Osteoblast (primary cell): ENCODE measurements around the gene PJA1. TPM values are rescaled to one million over a fixed set of nuclear protein-coding genes. Genes with fewer than 3 reads are reported as not detected.

Source experiments
- DNase-seq: peaks from one replicate; pipeline ENCODE4 v3.0.0; 2011; ENCODE audit warnings: low spot score, mixed read lengths; ENCODE audit not compliant: insufficient read length; ENCODE audit errors: missing footprints
- H2AFZ ChIP-seq: 2 replicates; pipeline ENCODE4 v1.6.0; 2011; ENCODE audit warnings: mild to moderate bottlenecking, low read length
- H3K27ac ChIP-seq: 2 replicates; pipeline ENCODE4 v1.5.1; 2011; ENCODE audit warnings: mild to moderate bottlenecking, low read depth, low read length, moderate library complexity
- H3K27me3 ChIP-seq: 2 replicates; pipeline ENCODE4 v1.6.0; 2012; ENCODE audit warnings: mild to moderate bottlenecking, control low read depth, inconsistent platforms, low read length, moderate library complexity; ENCODE audit not compliant: insufficient read depth
- H3K36me3 ChIP-seq: 2 replicates; pipeline ENCODE4 v1.5.1; 2011; ENCODE audit warnings: mild to moderate bottlenecking, low read length, control low read depth, moderate library complexity; ENCODE audit not compliant: insufficient read depth
- H3K4me1 ChIP-seq: 2 replicates; pipeline ENCODE4 v1.5.1; 2011; ENCODE audit warnings: mild to moderate bottlenecking, low read length, control low read depth, moderate library complexity; ENCODE audit not compliant: insufficient read depth
- H3K4me2 ChIP-seq: 2 replicates; pipeline ENCODE4 v1.6.0; 2011; ENCODE audit warnings: mild to moderate bottlenecking, low read length; ENCODE audit not compliant: insufficient read depth
- H3K4me3 ChIP-seq: fragments of 200-600 bp; sonication (generic); 3 replicates; pipeline ENCODE4 v1.5.1; 2012; ENCODE audit warnings: mild to moderate bottlenecking, low read length, inconsistent platforms; ENCODE audit not compliant: insufficient read depth
- H3K79me2 ChIP-seq: 2 replicates; pipeline ENCODE4 v1.6.0; 2012; ENCODE audit warnings: mild to moderate bottlenecking, low read length, control low read depth, inconsistent platforms; ENCODE audit not compliant: insufficient read depth
- H3K9me3 ChIP-seq: 2 replicates; pipeline ENCODE4 v1.5.1; 2011; ENCODE audit warnings: low read depth, low read length, control low read depth
- H4K20me1 ChIP-seq: 2 replicates; pipeline ENCODE4 v1.6.0; 2012; ENCODE audit warnings: mild to moderate bottlenecking, low read length, control low read depth; ENCODE audit not compliant: insufficient read depth
- CTCF ChIP-seq: IDR thresholded peaks from 2 replicates; pipeline ENCODE4 v1.5.1; 2011; ENCODE audit warnings: mild to moderate bottlenecking, low read depth, low read length, moderate library complexity; ENCODE audit errors: extremely low read depth
- total RNA-seq: library from RNA; depleted of rRNA; stranded (reverse); fragments of >200 nt; gene quantifications from 2 replicates; pipeline ENCODE4 v1.2.3, GENCODE V29; 2012

The PJA1 gene
- total RNA-seq, 1 donor: 21.0 TPM

DNA sequence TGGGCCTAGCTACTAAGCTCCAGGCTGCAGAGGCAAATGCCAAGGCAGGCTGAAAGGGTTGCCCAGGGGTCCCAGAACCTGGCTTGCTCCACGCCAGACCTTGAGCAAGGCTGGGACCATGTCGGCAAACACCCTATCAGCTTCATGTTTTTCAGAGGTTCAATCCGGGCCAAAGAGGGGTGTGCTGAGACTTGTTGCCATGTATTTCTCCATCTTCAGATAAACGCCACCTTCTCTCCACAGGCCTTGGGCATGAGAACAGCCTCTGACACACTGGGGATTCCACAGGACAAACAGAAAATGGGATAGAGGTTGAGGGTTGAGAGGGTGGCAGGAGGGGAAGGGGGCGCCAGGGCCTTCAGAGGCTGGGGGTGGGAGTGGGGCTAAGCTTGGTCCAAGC lies 8.6 kb downstream of the PJA1 start:
- peaks cover 19% of the 10 kb centered on the region for H4K20me1 ChIP-seq
- TF ChIP-seq CTCF: no peak
- H3K27ac ChIP-seq: no peak overlapping the region
- no peaks in the 10 kb centered on the region for H3K9me3 ChIP-seq
- no peak overlapping the region for H3K4me2 ChIP-seq
- H3K27me3 ChIP-seq: peaks cover 23% of the 10 kb centered on the region
- H3K79me2 ChIP-seq: no peaks in the 10 kb centered on the region
- DNase-seq: peak; percentile 17
- H2AFZ ChIP-seq: no peak overlapping the region
- H3K4me1 ChIP-seq: no peaks in the 10 kb centered on the region
- no peak overlapping the region for H3K4me3 ChIP-seq
- H3K36me3 ChIP-seq: peaks cover 3% of the 10 kb centered on the region

- no peaks in the 10 kb centered on the region for H3K36me3 ChIP-seq
- TF ChIP-seq CTCF: no peak
These were observed 9.3 kb downstream of the PJA1 start for GRCh38 chrX:69155786-69156520.

GRCh38 chrX:69154051-69154450 lies 11.2 kb downstream of the PJA1 start:
- Histone ChIP-seq H3K27me3 (peaks cover 23% of the 10 kb centered on the region), H2AFZ (no peak overlapping the region), H3K9me3 (no peaks in the 10 kb centered on the region), H3K4me3 (no peak overlapping the region), H3K27ac (no peak overlapping the region), H3K4me2 (no peak overlapping the region), H3K4me1 (no peaks in the 10 kb centered on the region), H3K79me2 (no peaks in the 10 kb centered on the region), H4K20me1 (peaks cover 15% of the 10 kb centered on the region), H3K36me3 (no peaks in the 10 kb centered on the region)
- no peak for TF ChIP-seq CTCF
- peak; percentile 31 for DNase-seq

More at GRCh38 chrX:69155786-69156520, 9.3 kb downstream of the PJA1 start:
- no peak overlapping the region for H3K4me2 ChIP-seq
- H3K4me1 ChIP-seq: no peaks in the 10 kb centered on the region
- no peaks in the 10 kb centered on the region for H3K79me2 ChIP-seq
- H3K27ac ChIP-seq: no peak overlapping the region
- H4K20me1 ChIP-seq: peaks cover 19% of the 10 kb centered on the region
- H3K4me3 ChIP-seq: no peak overlapping the region
- peaks cover 23% of the 10 kb centered on the region for H3K27me3 ChIP-seq
- peak; percentile 62 for DNase-seq
- no peaks in the 10 kb centered on the region for H3K9me3 ChIP-seq
- H2AFZ ChIP-seq: no peak overlapping the region

DNA sequence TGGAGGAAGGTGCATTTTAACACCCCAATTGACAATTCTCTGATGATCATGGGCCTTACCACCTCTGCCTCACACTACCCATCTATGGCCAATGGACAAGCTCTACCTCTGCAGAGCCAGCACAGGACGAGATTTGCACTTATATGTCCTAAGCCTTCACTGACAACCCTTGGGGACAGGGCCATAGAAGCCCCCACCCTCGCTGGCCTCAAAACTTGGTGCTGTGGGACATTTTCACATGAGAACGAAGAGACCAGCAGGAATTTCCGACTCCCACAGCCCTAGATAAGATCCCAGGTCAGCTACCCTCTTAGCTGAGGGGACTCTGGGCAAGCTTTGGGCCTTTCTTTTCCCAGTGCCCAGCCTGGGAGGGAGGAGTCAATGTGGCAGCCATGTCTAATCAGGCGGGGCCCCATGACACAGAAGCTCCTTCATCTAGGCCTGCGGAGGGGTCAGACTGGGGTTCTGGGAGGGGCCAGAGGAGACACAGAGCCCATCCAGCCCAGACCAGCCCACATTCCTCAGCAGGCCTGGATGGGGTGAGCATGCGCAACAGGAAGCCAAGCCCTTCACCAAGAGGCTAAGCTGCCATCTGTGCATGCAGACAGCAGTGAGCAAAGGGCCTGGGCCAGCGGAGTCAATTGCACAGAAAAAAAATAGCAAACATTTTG lies 12.1 kb downstream of the PJA1 start:
- Histone ChIP-seq H2AFZ (no peak overlapping the region), H4K20me1 (peaks cover 9% of the 10 kb centered on the region), H3K9me3 (no peaks in the 10 kb centered on the region), H3K36me3 (no peaks in the 10 kb centered on the region), H3K27ac (no peak overlapping the region), H3K4me2 (no peak overlapping the region), H3K27me3 (peaks cover 30% of the 10 kb centered on the region), H3K79me2 (no peaks in the 10 kb centered on the region), H3K4me3 (no peak overlapping the region), H3K4me1 (no peaks in the 10 kb centered on the region)
- peak; percentile 72 for DNase-seq
- TF ChIP-seq CTCF: no peak
